ENCODE results near the gene TRIML1.
"Not testable (repeated sequence)": the region's sequence is repeated elsewhere in the genome, so short reads cannot be mapped to it uniquely, and the experiment has no call there.

Gene TRIML1

DNA sequence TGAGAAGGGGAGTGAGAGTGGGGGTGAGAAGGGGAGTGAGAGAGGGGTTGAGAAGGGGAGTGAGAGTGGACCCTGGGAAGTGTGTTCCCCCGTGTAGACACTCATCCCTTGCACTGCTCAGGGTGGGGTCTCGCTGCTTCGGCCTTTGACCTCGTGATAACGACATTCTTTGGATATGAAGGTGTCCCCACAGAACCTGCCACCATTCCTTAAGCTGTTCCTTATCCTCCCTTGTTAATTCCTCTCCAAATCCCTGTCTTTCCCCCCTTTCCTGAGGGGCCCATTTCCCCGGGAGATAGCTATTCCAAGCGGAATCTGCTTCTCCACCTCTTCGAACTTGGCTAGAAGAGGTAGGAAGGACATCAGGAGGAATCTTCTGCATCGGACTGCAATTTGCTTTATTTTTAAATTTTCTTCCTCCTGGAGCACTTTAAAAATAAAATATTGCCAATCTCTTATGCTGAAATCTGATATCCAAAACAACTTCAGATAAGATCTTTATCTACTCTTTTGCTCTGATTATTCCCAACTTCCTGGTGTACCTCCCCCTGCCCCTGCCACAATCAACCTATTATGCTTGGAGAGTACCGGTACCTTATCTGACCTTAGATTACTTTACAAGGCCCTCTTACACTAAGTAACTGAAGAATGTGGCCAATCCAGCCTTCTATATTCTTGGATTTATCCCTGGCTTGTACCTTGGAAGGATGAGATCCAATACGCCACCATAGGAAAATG lies 15.6 kb downstream of the TRIML1 start:
- Histone ChIP-seq H3K4me2 (no peak overlapping the region), H3K9ac (no peak overlapping the region), H4K20me1 (ENCODE audit: insufficient read depth) (no peaks in the 10 kb centered on the region), H3K27ac (no peak overlapping the region), H3K36me3 (ENCODE audit: insufficient read depth) (no peaks in the 10 kb centered on the region), H3K79me2 (ENCODE audit: insufficient read depth, low read depth) (no peaks in the 10 kb centered on the region), H3K27me3 (ENCODE audit: insufficient read depth, low read depth) (no peaks in the 10 kb centered on the region), H3K4me3 (IDR thresholded peaks at IDR 0.05; ENCODE audit: insufficient read depth, low read depth, low read length) (no peak overlapping the region), H2AFZ (ENCODE audit: low read depth) (no peak overlapping the region), H3K4me1 (ENCODE audit: low read depth, poor library complexity, severe bottlenecking) (no peaks in the 10 kb centered on the region)
- TF ChIP-seq, protein P1, sequence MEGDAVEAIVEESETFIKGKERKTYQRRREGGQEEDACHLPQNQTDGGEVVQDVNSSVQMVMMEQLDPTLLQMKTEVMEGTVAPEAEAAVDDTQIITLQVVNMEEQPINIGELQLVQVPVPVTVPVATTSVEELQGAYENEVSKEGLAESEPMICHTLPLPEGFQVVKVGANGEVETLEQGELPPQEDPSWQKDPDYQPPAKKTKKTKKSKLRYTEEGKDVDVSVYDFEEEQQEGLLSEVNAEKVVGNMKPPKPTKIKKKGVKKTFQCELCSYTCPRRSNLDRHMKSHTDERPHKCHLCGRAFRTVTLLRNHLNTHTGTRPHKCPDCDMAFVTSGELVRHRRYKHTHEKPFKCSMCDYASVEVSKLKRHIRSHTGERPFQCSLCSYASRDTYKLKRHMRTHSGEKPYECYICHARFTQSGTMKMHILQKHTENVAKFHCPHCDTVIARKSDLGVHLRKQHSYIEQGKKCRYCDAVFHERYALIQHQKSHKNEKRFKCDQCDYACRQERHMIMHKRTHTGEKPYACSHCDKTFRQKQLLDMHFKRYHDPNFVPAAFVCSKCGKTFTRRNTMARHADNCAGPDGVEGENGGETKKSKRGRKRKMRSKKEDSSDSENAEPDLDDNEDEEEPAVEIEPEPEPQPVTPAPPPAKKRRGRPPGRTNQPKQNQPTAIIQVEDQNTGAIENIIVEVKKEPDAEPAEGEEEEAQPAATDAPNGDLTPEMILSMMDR (conservative IDR thresholded peaks at IDR 0.05; ENCODE audit: low read depth, low read length), result no peak

DNA sequence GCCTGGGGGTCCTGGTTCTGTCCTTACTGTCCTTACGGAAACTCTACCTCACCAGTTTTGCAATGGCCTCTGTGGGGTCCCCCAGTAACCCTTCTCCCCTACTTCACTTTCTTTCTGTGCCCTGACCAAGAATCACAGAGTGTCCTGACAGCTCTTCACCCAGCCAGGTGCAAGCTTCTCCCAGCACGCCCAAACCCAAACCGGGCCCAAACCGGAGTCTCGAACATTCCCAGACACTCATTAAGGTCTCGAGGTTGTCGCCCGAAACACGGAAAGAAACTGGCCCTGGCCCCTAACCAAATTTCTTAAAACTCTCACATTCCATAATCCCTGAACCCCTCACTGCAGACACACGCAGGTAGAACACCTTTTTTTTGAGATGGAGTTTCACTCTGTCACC lies 19.1 kb downstream of the TRIML1 start:
- TF ChIP-seq, protein P1 (conservative IDR thresholded peaks at IDR 0.05; ENCODE audit: low read depth, low read length), result no peak
- Histone ChIP-seq H2AFZ (ENCODE audit: low read depth) (no peak overlapping the region), H3K9ac (no peak overlapping the region)

DNA sequence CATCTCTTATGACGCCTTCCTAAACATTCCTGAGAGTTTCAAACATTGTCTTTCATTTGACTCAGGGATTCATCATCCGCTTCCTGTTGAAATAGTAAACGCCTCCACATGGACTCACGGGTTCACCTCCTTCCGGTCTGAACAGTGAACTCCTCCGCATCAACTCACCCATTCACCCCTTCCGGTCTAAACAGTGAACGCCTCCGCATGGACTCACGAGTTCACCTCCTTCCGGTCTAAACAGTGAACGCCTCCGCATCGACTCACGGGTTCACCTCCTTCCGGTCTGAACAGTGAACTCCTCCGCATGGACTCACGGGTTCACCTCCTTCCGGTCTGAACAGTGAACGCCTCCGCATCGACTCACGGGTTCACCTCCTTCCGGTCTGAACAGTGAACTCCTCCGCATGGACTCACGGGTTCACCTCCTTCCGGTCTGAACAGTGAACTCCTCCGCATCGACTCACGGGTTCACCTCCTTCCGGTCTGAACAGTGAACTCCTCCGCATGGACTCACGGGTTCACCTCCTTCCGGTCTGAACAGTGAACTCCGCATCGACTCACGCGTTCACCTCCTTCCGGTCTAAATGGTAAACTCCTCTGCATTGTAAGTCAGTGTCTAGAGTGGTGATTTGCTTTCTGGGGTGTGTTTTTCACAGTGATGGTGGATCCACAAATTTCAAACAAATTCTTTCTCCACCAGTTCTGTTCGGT lies 20.4 kb downstream of the TRIML1 start:
- H3K4me2 ChIP-seq; H4K20me1 ChIP-seq (ENCODE audit: insufficient read depth); H3K4me3 ChIP-seq (IDR thresholded peaks at IDR 0.05; ENCODE audit: insufficient read depth, low read depth, low read length); H2AFZ ChIP-seq (ENCODE audit: low read depth); H3K36me3 ChIP-seq (ENCODE audit: insufficient read depth); H3K4me1 ChIP-seq (ENCODE audit: low read depth, poor library complexity, severe bottlenecking); H3K9ac ChIP-seq; H3K79me2 ChIP-seq (ENCODE audit: insufficient read depth, low read depth); H3K27me3 ChIP-seq (ENCODE audit: insufficient read depth, low read depth); H3K27ac ChIP-seq: not testable (repeated sequence)

More for the DNA sequence above, 19.1 kb downstream of the TRIML1 start:
- Histone ChIP-seq H3K4me3 (IDR thresholded peaks at IDR 0.05; ENCODE audit: insufficient read depth, low read depth, low read length) (no peak overlapping the region), H3K4me2 (no peak overlapping the region), H3K4me1 (ENCODE audit: low read depth, poor library complexity, severe bottlenecking) (no peaks in the 10 kb centered on the region), H3K27me3 (ENCODE audit: insufficient read depth, low read depth) (no peaks in the 10 kb centered on the region), H3K27ac (no peak overlapping the region), H3K36me3 (ENCODE audit: insufficient read depth) (no peaks in the 10 kb centered on the region), H4K20me1 (ENCODE audit: insufficient read depth) (no peaks in the 10 kb centered on the region), H3K79me2 (ENCODE audit: insufficient read depth, low read depth) (no peaks in the 10 kb centered on the region)

DNA sequence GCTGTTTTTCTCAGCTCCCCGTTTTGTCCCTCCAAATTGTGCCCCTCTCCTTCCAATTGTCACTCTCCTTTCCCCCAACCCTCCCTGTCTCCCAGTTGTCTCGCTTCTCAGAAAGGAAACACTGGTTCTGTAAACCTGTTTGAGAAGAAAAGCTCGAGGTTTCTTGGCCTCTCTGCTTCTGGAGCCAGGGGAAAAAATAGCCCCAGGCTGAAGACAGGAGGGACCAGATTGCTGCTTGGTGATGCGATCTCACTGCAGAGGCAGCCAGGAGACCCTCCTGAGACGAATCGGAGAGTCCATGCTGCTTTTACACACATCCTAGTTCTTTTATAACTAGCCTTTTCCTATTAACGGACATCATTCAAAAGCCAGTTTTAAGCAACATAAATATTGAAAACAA lies 21.2 kb downstream of the TRIML1 start:
- Histone ChIP-seq H3K4me3 (IDR thresholded peaks at IDR 0.05; ENCODE audit: insufficient read depth, low read depth, low read length) (no peak overlapping the region), H3K79me2 (ENCODE audit: insufficient read depth, low read depth) (no peaks in the 10 kb centered on the region), H3K4me2 (no peak overlapping the region), H2AFZ (ENCODE audit: low read depth) (no peak overlapping the region), H4K20me1 (ENCODE audit: insufficient read depth) (no peaks in the 10 kb centered on the region), H3K36me3 (ENCODE audit: insufficient read depth) (no peaks in the 10 kb centered on the region), H3K9ac (no peak overlapping the region), H3K27me3 (ENCODE audit: insufficient read depth, low read depth) (no peaks in the 10 kb centered on the region), H3K4me1 (ENCODE audit: low read depth, poor library complexity, severe bottlenecking) (no peaks in the 10 kb centered on the region), H3K27ac (no peak overlapping the region)
- TF ChIP-seq, protein P1 (conservative IDR thresholded peaks at IDR 0.05; ENCODE audit: low read depth, low read length), result no peak

DNA sequence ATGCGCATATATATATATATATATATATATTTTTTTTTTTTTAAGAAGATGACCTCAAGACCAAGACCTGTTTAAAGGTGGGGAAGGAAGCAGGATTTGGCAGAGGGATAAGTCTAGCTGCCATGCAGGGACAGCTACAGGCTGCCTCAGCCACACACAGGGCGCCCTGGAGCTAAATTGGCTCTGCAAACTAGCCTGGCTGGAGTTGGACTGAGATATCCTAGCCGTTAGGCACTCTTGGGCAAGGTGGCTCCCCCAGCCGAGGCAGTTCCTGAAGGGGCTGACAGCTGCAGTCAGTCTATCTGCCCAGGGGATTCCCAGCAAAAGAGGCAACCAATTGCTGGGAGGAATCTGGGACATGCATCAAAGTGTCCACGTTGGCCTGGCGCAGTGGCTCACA lies 21.9 kb downstream of the TRIML1 start:
- Histone ChIP-seq H3K27me3 (ENCODE audit: insufficient read depth, low read depth) (no peaks in the 10 kb centered on the region), H3K4me3 (IDR thresholded peaks at IDR 0.05; ENCODE audit: insufficient read depth, low read depth, low read length) (no peak overlapping the region), H3K79me2 (ENCODE audit: insufficient read depth, low read depth) (no peaks in the 10 kb centered on the region), H4K20me1 (ENCODE audit: insufficient read depth) (no peaks in the 10 kb centered on the region), H3K4me2 (no peak overlapping the region), H2AFZ (ENCODE audit: low read depth) (no peak overlapping the region), H3K9ac (no peak overlapping the region), H3K4me1 (ENCODE audit: low read depth, poor library complexity, severe bottlenecking) (no peaks in the 10 kb centered on the region), H3K27ac (no peak overlapping the region), H3K36me3 (ENCODE audit: insufficient read depth) (no peaks in the 10 kb centered on the region)
- TF ChIP-seq, protein P1 (conservative IDR thresholded peaks at IDR 0.05; ENCODE audit: low read depth, low read length), result no peak

All from KMS-11 (cell line).